ENCODE results near the gene SLCO6A1.

GRCh38 chr5:102483736-102484135, 15.1 kb downstream of the SLCO6A1 start:
- TF ChIP-seq POLR2AphosphoS5 (IDR thresholded peaks at IDR 0.05; ENCODE audit: low read depth, low read length) (no peak), POLR2A (IDR thresholded peaks at IDR 0.05; ENCODE audit: low read depth, low read length) (no peak), SPI1 (IDR thresholded peaks at IDR 0.05; ENCODE audit: low read depth, low read length) (no peak), TAF1 (IDR thresholded peaks at IDR 0.05; ENCODE audit: low read depth, low read length) (no peak), PAX5 (IDR thresholded peaks at IDR 0.05; ENCODE audit: insufficient read depth, low read length, severe bottlenecking) (no peak)

Measured in GM12891 (cell line).